Neural progenitor cell (in vitro differentiated cells): ENCODE data around the gene LMTK2. TPM values are rescaled to one million over a fixed set of nuclear protein-coding genes. Genes with fewer than 3 reads are reported as not detected.
A peak's percentile ranks its signal among the peaks of the same experiment; 100 is the strongest.

Experiments
- DNase-seq: peaks from one replicate; pipeline ENCODE4 v3.0.0-alpha.2; 2016; ENCODE audit warnings: low spot score
- H2AFZ ChIP-seq: fragments of 200-600 bp; sonication (generic); replicated peaks from 2 replicates; pipeline ENCODE4 v1.6.1; 2016; ENCODE audit warnings: antibody characterized with exemption
- H3F3A ChIP-seq: fragments of 200-600 bp; sonication (generic); 2 replicates; pipeline ENCODE4 v1.6.1; 2016; ENCODE audit warnings: antibody characterized with exemption, low read depth
- H3K27ac ChIP-seq: fragments of 200-600 bp; sonication (generic); 2 replicates; pipeline ENCODE4 v1.5.1; 2016; ENCODE audit warnings: mild to moderate bottlenecking
- H3K27me3 ChIP-seq: fragments of 200-600 bp; sonication (generic); 2 replicates; pipeline ENCODE4 v1.6.1; 2016; ENCODE audit warnings: mild to moderate bottlenecking, moderate library complexity
- H3K36me3 ChIP-seq: fragments of 200-600 bp; sonication (generic); 2 replicates; pipeline ENCODE4 v1.5.1; 2016
- H3K4me1 ChIP-seq: fragments of 200-600 bp; sonication (generic); 2 replicates; pipeline ENCODE4 v1.6.1; 2016; ENCODE audit warnings: mixed run types
- H3K4me2 ChIP-seq: fragments of 200-600 bp; sonication (generic); 2 replicates; pipeline ENCODE4 v1.6.1; 2016
- H3K4me3 ChIP-seq: fragments of 200-600 bp; sonication (generic); 2 replicates; pipeline ENCODE4 v1.5.1; 2016
- H3K79me2 ChIP-seq: fragments of 200-600 bp; sonication (generic); 2 replicates; pipeline ENCODE4 v1.6.1; 2016; ENCODE audit warnings: low read depth
- H3K9ac ChIP-seq: fragments of 200-600 bp; sonication (generic); 2 replicates; pipeline ENCODE4 v1.6.1; 2016
- H3K9me3 ChIP-seq: fragments of 200-600 bp; sonication (generic); 2 replicates; pipeline ENCODE4 v1.5.1; 2016; ENCODE audit warnings: low read depth
- H4K20me1 ChIP-seq: fragments of 200-600 bp; sonication (generic); 2 replicates; pipeline ENCODE4 v1.6.1; 2016; ENCODE audit warnings: low read depth
- H3K27ac Mint-ChIP-seq: 3 replicates; pipeline ENCODE4 v1.8.0; 2021; ENCODE audit warnings: mixed read lengths
- H3K27me3 Mint-ChIP-seq: 2 replicates; pipeline ENCODE4 v1.8.0; 2022; ENCODE audit warnings: low read depth, mild to moderate bottlenecking, inconsistent platforms, moderate library complexity, mixed read lengths; ENCODE audit not compliant: insufficient read depth
- H3K36me3 Mint-ChIP-seq: 3 replicates; pipeline ENCODE4 v1.8.0; 2021; ENCODE audit warnings: mixed read lengths
- H3K4me1 Mint-ChIP-seq: 3 replicates; pipeline ENCODE4 v1.8.0; 2021; ENCODE audit warnings: mixed read lengths
- H3K4me3 Mint-ChIP-seq: 3 replicates; pipeline ENCODE4 v1.8.0; 2021; ENCODE audit warnings: mild to moderate bottlenecking, moderate library complexity, mixed read lengths
- H3K9me3 Mint-ChIP-seq: 3 replicates; pipeline ENCODE4 v1.8.0; 2020; ENCODE audit warnings: mixed read lengths
- EZH2 ChIP-seq: fragments of 200-600 bp; sonication (generic); IDR thresholded peaks from 2 replicates; pipeline ENCODE4 v1.6.1; 2017; ENCODE audit warnings: antibody characterized with exemption, mild to moderate bottlenecking, moderate library complexity
- EZH2phosphoT487 ChIP-seq: fragments of 200-600 bp; sonication (generic); IDR thresholded peaks from 2 replicates; pipeline ENCODE4 v1.6.1; 2017; ENCODE audit warnings: antibody characterized with exemption
- total RNA-seq: library from RNA; depleted of rRNA; stranded (reverse); fragments of >200 nt; gene quantifications from 2 replicates; pipeline ENCODE4 v1.2.3, GENCODE V29; 2015; ENCODE audit warnings: low replicate concordance
- TF ChIP-seq, protein P1 (sequence below): fragments of 200-600 bp; sonication (generic); IDR thresholded peaks from 2 replicates; pipeline ENCODE4 v1.5.1; 2017; ENCODE audit warnings: antibody characterized with exemption, mild to moderate bottlenecking

LMTK2 gene
- total RNA-seq, 1 donor from 2014 or later = 14.1 TPM

GRCh38 chr7:98206451-98207330, 100.0 kb downstream of the LMTK2 start:
- Histone ChIP-seq H3K79me2 (peaks cover 9% of the 10 kb centered on the region), H3K4me1 (no peaks in the 10 kb centered on the region), H3K4me2 (no peak overlapping the region), H3K27ac (no peak overlapping the region), H3K9ac (no peak overlapping the region), H3K9me3 (no peaks in the 10 kb centered on the region), H4K20me1 (no peaks in the 10 kb centered on the region), H3K27me3 (no peaks in the 10 kb centered on the region), H2AFZ (no peak overlapping the region), H3K36me3 (no peaks in the 10 kb centered on the region), H3K4me3 (no peak overlapping the region), H3F3A (peaks cover 8% of the 10 kb centered on the region)
- Mint-ChIP-seq H3K36me3 (peaks cover 24% of the 10 kb centered on the region), H3K27me3 (peaks cover 2% of the 10 kb centered on the region), H3K9me3 (no peaks in the 10 kb centered on the region), H3K27ac (no peak overlapping the region), H3K4me1 (peaks cover 1% of the 10 kb centered on the region), H3K4me3 (no peak overlapping the region)
- TF ChIP-seq, protein P1, sequence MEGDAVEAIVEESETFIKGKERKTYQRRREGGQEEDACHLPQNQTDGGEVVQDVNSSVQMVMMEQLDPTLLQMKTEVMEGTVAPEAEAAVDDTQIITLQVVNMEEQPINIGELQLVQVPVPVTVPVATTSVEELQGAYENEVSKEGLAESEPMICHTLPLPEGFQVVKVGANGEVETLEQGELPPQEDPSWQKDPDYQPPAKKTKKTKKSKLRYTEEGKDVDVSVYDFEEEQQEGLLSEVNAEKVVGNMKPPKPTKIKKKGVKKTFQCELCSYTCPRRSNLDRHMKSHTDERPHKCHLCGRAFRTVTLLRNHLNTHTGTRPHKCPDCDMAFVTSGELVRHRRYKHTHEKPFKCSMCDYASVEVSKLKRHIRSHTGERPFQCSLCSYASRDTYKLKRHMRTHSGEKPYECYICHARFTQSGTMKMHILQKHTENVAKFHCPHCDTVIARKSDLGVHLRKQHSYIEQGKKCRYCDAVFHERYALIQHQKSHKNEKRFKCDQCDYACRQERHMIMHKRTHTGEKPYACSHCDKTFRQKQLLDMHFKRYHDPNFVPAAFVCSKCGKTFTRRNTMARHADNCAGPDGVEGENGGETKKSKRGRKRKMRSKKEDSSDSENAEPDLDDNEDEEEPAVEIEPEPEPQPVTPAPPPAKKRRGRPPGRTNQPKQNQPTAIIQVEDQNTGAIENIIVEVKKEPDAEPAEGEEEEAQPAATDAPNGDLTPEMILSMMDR = no peak
- no peak for TF ChIP-seq EZH2phosphoT487
- no peak for TF ChIP-seq EZH2
- DNase-seq = no peak

GRCh38 chr7:98209166-98209920, 102.7 kb downstream of the LMTK2 start:
- no peaks in the 10 kb centered on the region for H3K9me3 Mint-ChIP-seq
- peaks cover 14% of the 10 kb centered on the region for H3F3A ChIP-seq
- no peaks in the 10 kb centered on the region for H4K20me1 ChIP-seq
- peaks cover 4% of the 10 kb centered on the region for H3K4me1 Mint-ChIP-seq
- H3K36me3 Mint-ChIP-seq = peaks cover 19% of the 10 kb centered on the region
- TF ChIP-seq EZH2phosphoT487 = no peak
- TF ChIP-seq, protein P1 = no peak
- no peak for TF ChIP-seq EZH2
- H3K27ac Mint-ChIP-seq = no peak overlapping the region
- no peaks in the 10 kb centered on the region for H3K9me3 ChIP-seq
- no peaks in the 10 kb centered on the region for H3K4me1 ChIP-seq
- peak overlapping the region; percentile 71 for H3K4me3 Mint-ChIP-seq
- no peak overlapping the region for H3K9ac ChIP-seq
- H3K4me2 ChIP-seq = no peak overlapping the region
- H3K27me3 Mint-ChIP-seq = no peaks in the 10 kb centered on the region
- no peak for DNase-seq
- H3K4me3 ChIP-seq = no peak overlapping the region
- H3K36me3 ChIP-seq = no peaks in the 10 kb centered on the region
- H3K27ac ChIP-seq = no peak overlapping the region
- no peaks in the 10 kb centered on the region for H3K79me2 ChIP-seq
- no peak overlapping the region for H2AFZ ChIP-seq
- H3K27me3 ChIP-seq = no peaks in the 10 kb centered on the region

GRCh38 chr7:98210513-98211220, 104.0 kb downstream of the LMTK2 start:
- H3K27ac ChIP-seq = no peak overlapping the region
- no peaks in the 10 kb centered on the region for H3K4me1 ChIP-seq
- no peaks in the 10 kb centered on the region for H3K27me3 ChIP-seq
- H3K4me3 ChIP-seq = peak overlapping the region; percentile 45
- Mint-ChIP-seq H3K27ac (no peak overlapping the region), H3K27me3 (no peaks in the 10 kb centered on the region), H3K4me1 (peaks cover 4% of the 10 kb centered on the region), H3K9me3 (no peaks in the 10 kb centered on the region), H3K4me3 (no peak overlapping the region), H3K36me3 (peaks cover 14% of the 10 kb centered on the region)
- no peaks in the 10 kb centered on the region for H3K79me2 ChIP-seq
- H4K20me1 ChIP-seq = no peaks in the 10 kb centered on the region
- H2AFZ ChIP-seq = peak overlapping the region; percentile 55
- peak; percentile 72 for DNase-seq
- TF ChIP-seq, protein P1 = no peak
- no peak for TF ChIP-seq EZH2phosphoT487
- H3K36me3 ChIP-seq = no peaks in the 10 kb centered on the region
- no peak overlapping the region for H3K9ac ChIP-seq
- peak overlapping the region; percentile 68 for H3K4me2 ChIP-seq
- no peaks in the 10 kb centered on the region for H3K9me3 ChIP-seq
- H3F3A ChIP-seq = peaks cover 14% of the 10 kb centered on the region
